NCI-H2171 treated with DMSO at 0.1 percent for 48 hours (cell line): ENCODE data around the gene DPH5.

Experiments used
- DNase-seq: peaks from one replicate; lab custom pipeline; 2025; lab: John Stamatoyannopoulos, UW

Gene DPH5

GRCh38 chr1:101030881-101031280, 5.3 kb upstream of the DPH5 start:
- DNase-seq, result no peak

- no peak for DNase-seq
Measured at GRCh38 chr1:101029184-101029583, 3.6 kb upstream of the DPH5 start.

DNA sequence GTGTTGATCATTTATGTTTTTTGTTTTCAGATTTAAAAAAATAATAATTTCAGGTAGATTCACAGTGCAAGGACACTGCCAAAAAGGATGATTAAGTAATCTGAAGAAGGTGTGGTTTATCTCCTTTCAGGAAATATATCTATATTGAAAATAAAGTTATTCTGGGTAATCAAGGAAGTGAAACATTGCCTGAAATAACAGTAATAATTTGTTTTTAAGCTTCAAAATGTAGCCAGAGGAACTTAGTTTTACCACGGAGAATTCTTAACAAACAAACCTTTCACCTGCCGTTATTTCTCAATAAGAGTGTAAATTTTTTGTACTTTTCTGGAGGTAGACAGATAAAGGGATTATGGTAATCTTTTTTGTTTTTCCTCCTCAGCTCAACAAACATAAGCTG, 2.9 kb upstream of the DPH5 start:
- no peak for DNase-seq

DNA sequence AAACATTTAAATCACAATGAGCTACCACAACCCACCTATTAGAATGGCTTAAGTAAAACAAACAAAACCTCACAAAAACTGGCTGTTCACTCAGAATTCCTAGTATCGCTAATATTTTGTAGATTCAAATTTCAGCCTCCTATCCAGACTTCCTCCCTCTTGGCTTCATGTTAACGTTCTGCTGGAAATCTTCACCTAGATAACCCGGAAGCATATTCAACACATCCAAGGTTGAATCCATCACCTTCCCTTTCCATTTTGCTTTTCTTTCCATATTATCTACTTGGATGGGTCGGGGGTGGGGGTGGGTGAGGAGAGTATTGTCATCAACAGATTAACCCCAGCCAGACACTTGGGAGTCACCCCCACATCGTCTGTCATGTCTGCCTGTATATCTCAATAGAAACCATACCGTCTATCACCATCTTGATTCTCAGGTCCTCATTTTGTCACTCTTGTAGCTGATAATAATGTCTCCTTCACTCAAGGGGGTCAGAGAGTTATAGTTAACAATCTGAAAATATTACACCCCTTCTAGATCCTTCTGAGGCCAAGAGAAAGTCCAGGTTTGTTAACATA, 1.7 kb upstream of the DPH5 start:
- no peak for DNase-seq

DNA sequence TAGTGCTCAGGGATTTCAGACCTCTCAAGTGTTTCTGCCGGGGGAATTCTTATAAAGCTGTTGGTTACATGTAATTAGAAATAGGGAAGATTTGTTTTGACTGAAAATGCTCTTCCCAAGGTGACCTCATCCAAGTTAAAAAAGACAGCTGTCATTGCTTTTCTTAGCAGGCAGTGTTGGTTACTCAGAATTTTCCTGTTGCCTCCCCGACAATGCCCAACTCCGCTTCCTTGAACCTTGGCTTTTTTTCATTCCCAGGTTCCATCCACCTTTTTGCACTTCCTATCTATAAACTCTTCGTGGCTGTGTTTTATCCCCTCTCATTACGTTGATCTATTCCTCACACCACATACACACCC, 825 bp upstream of the DPH5 start:
- no peak for DNase-seq

- DNase-seq, result no peak
Measured at GRCh38 chr1:101025283-101025656, 314 bp downstream of the DPH5 start.

- DNase-seq, result no peak
Measured at GRCh38 chr1:101022294-101022693, 3.3 kb downstream of the DPH5 start.

DNA sequence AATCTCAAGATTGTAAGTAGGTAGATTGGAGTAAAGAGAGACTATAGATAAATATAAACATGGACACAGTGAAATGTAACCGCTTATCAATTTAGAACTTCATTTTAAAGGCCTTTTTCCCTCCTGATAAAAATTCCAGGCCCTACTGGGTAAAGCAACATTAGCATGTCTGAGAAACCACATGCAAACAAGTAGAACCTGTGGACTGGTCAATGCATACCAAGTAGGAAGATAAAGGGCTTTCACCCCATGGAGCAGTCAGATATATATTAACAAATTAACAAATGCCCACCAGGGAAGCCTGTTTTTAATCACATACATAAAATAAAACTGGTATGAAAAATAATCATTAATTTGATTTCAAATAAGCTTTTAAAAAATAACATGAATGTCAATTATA, 8.1 kb downstream of the DPH5 start:
- DNase-seq, result no peak

GRCh38 chr1:101013776-101014175, 11.8 kb downstream of the DPH5 start:
- DNase-seq, result no peak

GRCh38 chr1:101008229-101008834, 17.3 kb downstream of the DPH5 start:
- no peak for DNase-seq

DNA sequence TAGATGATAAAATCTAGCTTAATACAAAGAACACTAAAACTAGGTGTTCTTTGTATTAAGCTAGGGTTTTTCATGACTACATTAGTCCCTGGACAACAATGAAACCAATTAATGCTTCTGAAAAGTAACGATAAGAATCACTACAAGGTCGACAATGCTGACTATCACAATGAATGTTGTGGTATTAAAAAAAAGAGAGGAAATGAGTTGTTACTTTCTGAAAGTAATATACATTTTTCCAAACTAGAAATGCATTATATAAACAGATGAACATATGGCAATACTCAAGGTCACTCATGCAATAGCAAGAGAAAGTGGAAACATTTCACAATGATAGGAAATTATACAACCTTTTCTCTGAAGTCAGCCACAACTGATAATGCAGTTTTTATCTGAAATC, 19.0 kb downstream of the DPH5 start:
- no peak for DNase-seq

GRCh38 chr1:101005871-101006270, 19.7 kb downstream of the DPH5 start:
- no peak for DNase-seq

DNA sequence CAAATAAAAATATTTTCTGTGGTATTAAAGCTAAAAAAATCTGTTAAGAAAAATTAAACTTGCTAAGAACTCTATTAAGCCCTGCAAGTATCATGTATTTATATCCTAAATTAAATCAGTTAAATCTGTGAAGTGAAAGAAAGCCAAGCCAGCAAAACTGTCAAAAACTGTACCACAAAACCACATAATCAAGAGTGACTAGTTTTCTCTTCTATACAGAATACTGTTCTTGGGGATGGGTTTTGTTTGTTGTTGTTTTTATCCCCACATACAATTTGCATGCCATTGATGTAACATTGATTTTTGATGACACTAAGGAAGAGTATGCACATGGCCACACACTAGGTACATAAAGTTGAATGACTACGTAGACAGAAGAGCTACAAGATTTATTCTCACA, 20.4 kb downstream of the DPH5 start:
- no peak for DNase-seq

DNA sequence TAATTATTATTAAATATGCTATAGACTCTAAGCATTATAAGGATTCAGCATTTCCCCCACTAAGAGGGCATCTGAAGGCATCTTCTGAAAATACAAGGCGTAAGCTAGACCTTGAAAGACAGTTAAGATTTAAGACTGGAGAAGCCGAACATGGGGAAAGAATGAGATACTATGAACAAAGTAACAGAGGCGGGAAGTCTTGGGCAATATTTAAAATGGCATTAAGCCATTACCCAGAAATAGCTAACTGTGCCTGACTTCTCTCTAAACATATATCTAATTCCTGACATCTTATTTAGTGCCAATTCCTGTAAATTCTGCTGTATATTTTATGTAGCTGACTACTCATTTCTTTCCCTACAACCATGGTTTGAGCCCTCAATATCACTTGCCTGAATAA, 20.9 kb downstream of the DPH5 start:
- no peak for DNase-seq

DNA sequence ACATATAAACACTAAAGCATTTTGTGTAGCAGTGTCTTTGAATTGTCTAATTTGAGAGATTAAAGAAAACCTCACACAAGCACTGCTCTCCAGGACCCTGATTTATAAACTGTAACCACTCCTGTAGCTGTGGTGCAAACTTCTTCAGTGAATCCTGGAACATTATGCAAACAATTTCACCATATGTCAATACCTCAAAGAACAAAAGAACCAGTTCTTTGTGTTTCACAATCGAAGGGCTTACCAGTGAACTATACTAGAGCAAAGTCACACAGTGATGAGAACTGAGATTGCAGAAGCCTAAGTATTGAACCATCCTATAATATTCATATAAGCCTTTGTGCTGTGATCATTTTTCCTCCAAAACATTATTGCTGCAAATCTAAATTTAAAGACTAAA, 21.5 kb downstream of the DPH5 start:
- no peak for DNase-seq

- no peak for DNase-seq
Measured at GRCh38 chr1:101003012-101003650, 22.5 kb downstream of the DPH5 start.

- DNase-seq, result no peak
Measured at GRCh38 chr1:101002551-101002950, 23.0 kb downstream of the DPH5 start.

- DNase-seq, result no peak
Measured at GRCh38 chr1:101000131-101000873, 25.3 kb downstream of the DPH5 start.

DNA sequence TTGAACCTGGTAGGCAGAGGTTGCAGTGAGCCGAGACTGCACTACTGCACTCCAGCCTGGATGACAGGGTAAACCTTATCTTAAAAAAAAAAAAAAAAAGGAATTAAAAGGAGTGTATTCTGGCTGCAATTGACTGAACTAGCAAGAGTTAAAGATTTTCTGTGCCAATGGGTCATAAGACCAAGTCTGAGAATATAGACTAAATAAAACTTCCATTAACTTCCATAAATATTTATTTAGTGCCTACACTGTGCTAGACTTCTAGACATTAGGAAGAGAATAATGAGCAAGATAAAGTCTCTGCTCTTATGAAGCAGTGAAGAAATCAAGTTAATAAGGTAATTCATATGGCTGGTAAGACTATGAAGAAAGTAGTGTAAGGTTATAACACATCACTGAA, 27.2 kb downstream of the DPH5 start:
- DNase-seq, result no peak

- no peak for DNase-seq
Measured at GRCh38 chr1:100995198-100995988, 30.2 kb downstream of the DPH5 start.

DNA sequence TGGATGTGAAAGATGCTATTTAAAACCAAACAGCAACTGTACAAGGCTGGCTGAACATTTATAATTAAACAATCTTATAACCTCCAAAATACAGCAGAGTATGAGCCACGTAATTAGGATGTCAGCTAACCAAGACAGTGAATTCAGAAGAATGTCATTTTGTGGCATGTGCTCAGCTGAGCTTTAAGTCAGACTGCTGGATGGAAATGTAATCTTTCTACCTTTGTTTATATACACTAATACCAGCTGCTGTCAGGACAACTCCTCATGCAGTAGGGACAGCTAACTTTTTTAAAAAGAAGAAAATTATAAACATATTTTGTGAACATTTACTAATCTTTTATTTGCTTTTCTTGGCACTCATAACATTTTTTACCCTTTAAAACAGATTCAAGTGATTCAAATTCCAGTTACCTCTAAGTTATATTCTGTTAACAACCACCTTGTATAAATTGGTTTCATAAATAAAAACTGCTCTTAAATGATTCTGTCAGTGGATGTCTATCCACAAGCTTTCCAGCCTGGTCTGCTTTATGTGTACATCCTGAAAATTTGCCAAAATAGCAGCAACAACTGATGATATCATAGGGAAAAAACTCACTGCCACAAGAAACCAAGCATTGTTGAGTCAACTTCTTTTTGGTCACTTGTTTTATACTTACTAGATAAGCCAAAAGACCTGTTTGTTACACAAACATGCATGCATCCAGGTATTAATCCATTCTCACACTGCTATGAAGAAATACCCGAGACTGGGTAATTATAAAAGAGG, 36.1 kb downstream of the DPH5 start:
- DNase-seq, result no peak

DNA sequence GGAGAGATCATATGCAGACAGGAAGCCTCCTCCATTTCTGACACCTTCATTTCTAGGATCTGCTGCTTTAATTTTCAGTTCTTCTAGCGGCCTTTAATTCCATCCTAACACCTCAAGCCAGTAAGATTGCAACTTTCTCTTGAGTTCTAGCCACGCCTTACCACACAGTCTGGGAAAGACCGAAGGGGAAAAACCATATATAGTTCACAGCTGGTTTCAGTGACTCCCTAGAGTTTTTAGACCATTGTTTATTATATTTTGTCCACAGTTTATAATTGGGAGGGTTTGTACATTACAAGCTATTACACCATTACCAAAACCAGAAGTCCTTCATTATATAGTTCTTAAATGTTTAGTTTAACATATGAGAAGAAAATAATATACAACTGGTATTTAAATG, 37.5 kb downstream of the DPH5 start:
- DNase-seq, result no peak
